CD4-positive, alpha-beta T cell (primary cell): ENCODE data around the gene PRRT3. TPM values are rescaled to one million over a fixed set of nuclear protein-coding genes. Genes with fewer than 3 reads are reported as not detected.

Experiments
- ATAC-seq: fragments of 200-7000 bp; cut with Tn5 transposase; one replicate; pipeline ENCODE4 v1.10.0; 2022; ENCODE audit warnings: mild to moderate bottlenecking; ENCODE audit not compliant: poor library complexity
- CTCF ChIA-PET: fragments of 350-600 bp; sonication (Branson Sonifier 250); formaldehyde crosslinking; loops from one replicate; lab custom pipeline; 2021; ENCODE audit warnings: antibody characterized with exemption, inconsistent platforms; lab: Charles Lee
- POLR2A ChIA-PET: fragments of 350-600 bp; sonication (Branson Sonifier 250); formaldehyde crosslinking; loops from one replicate; lab custom pipeline; 2021; ENCODE audit warnings: antibody characterized with exemption, inconsistent platforms; lab: Charles Lee
- DNase-seq, 14 experiments: peaks; one replicate each; pipeline ENCODE4 v3.0.0-alpha.2; 2013 to 2020; ENCODE audit warnings: mixed read lengths in 2 of 14
- H3K27ac ChIP-seq, 2 donors: one replicate each; pipeline versions ENCODE4 v1.5.1 to v1.7.0; 2013; ENCODE audit warnings: low read length in 2 of 2, low read depth in 1 of 2, mild to moderate bottlenecking in 1 of 2
- H3K27me3 ChIP-seq, 2 experiments: 1 replicate in 1 of 2; 2 replicates in 1 of 2; pipeline versions ENCODE4 v1.6.1 to v1.7.0; 2013; ENCODE audit warnings: low read length in 2 of 2, control low read depth in 1 of 2, mild to moderate bottlenecking in 1 of 2, moderate library complexity in 1 of 2; ENCODE audit not compliant: insufficient read depth in 2 of 2, control insufficient read depth in 1 of 2
- H3K36me3 ChIP-seq: one replicate; pipeline ENCODE4 v1.6.1; 2013; ENCODE audit warnings: low read length, control low read depth; ENCODE audit not compliant: insufficient read depth
- H3K4me1 ChIP-seq: one replicate; pipeline ENCODE4 v1.6.1; 2013; ENCODE audit warnings: low read length, control low read depth; ENCODE audit not compliant: insufficient read depth
- H3K4me3 ChIP-seq: one replicate; pipeline ENCODE4 v1.5.1; 2013; ENCODE audit warnings: mild to moderate bottlenecking, low read length, moderate library complexity
- H3K9me3 ChIP-seq, 2 experiments: 1 replicate in 1 of 2; 2 replicates in 1 of 2; pipeline versions ENCODE4 v1.6.1 to v1.7.0; 2013; ENCODE audit warnings: low read length in 2 of 2, mild to moderate bottlenecking in 2 of 2, control low read depth in 1 of 2, moderate library complexity in 1 of 2; ENCODE audit not compliant: control insufficient read depth in 1 of 2, insufficient read depth in 1 of 2
- H3K27ac Mint-ChIP-seq: one replicate; pipeline ENCODE4 v1.8.0; 2020; ENCODE audit warnings: mixed read lengths
- H3K27me3 Mint-ChIP-seq: one replicate; pipeline ENCODE4 v1.8.0; 2021; ENCODE audit warnings: mixed read lengths
- H3K36me3 Mint-ChIP-seq: one replicate; pipeline ENCODE4 v1.8.0; 2021; ENCODE audit warnings: low read depth, mixed read lengths
- H3K4me1 Mint-ChIP-seq: one replicate; pipeline ENCODE4 v1.8.0; 2021; ENCODE audit warnings: low read depth, mixed read lengths
- H3K4me3 Mint-ChIP-seq: one replicate; pipeline ENCODE4 v1.8.0; 2020; ENCODE audit warnings: mild to moderate bottlenecking, mixed read lengths
- H3K9me3 Mint-ChIP-seq: one replicate; pipeline ENCODE4 v1.8.0; 2020; ENCODE audit warnings: mixed read lengths
- CTCF ChIP-seq: fragments of 200-600 bp; IDR thresholded peaks from one replicate; pipeline ENCODE4 v1.8.0; 2022; ENCODE audit warnings: antibody characterized with exemption, mild to moderate bottlenecking
- intact Hi-C, 2 experiments: fragments of 100-400 bp; cut with DNase I in 1 of 2; cut with micrococcal nuclease in 1 of 2; formaldehyde crosslinking; loops; one replicate each; pipeline versions ENCODE4 v1.15.1 to v1.9.0; 2023 to 2025; cut with DNase I, micrococcal nuclease
- total RNA-seq, 174 experiments: library from RNA in 2 of 174; stranded (reverse) in 2 of 174; gene quantifications; one replicate each; pipeline ENCODE4 v1.2.3 and lab custom pipeline; 2021 to 2026

PRRT3 gene
- total RNA-seq, 2 experiments from 2014 or later = 6.3 to 8.3 TPM

DNA sequence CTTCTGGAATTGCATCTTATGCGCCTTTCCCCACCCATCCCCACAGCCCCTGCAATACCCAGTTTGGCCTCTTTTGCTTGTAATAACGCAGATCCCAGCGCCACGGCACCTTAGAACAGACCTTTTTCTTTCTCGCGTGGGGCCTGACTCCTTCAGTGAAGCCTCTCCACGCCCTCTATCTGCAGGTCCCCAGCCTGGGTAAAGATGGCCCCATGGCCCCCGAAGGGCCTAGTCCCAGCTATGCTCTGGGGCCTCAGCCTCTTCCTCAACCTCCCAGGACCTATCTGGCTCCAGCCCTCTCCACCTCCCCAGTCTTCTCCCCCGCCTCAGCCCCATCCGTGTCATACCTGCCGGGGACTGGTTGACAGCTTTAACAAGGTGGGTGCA, 18.0 kb downstream of the PRRT3 start:
- Histone ChIP-seq H3K27me3 (no peaks in the 10 kb centered on the region), H3K4me3 (peak overlapping the region; percentile 65), H3K9me3 (no peaks in the 10 kb centered on the region), H3K27ac (peak overlapping the region; percentile 90 to 91), H3K36me3 (peaks cover 27% of the 10 kb centered on the region), H3K4me1 (peaks cover 45% of the 10 kb centered on the region)
- DNase-seq (peak in 10 of 14 experiments; percentile 20 to 78 (median 34)), ATAC-seq (peak; percentile 24)
- peak overlapping the region; percentile 99 for H3K27ac Mint-ChIP-seq
- no peaks in the 10 kb centered on the region for H3K27me3 Mint-ChIP-seq
- TF ChIP-seq CTCF = no peak
- H3K4me3 Mint-ChIP-seq = peak overlapping the region; percentile 99
- peaks cover 37% of the 10 kb centered on the region for H3K36me3 Mint-ChIP-seq
- intact Hi-C loops = loop anchor here (2.0 to 10.0 kb wide), 7 partner anchors 53 to 537 kb away; partner anchors contain the start of genes EMC3 (in 1 of the 2), RPUSD3 (in 1 of the 2), SEC13 (in 1 of the 2) and SETD5 (in 1 of the 2)
- peaks cover 65% of the 10 kb centered on the region for H3K4me1 Mint-ChIP-seq
- ChIA-PET POLR2A (interaction anchor here (1.3 to 5.1 kb wide), 17 partner anchors 8 to 538 kb away, joined by 4 to 98 read pairs (median 18); partner anchors contain the start of genes EMC3, IL17RC, JAGN1 and MTMR14), CTCF (interaction anchor here (1.9 to 2.6 kb wide), 4 partner anchors 17 to 53 kb away, joined by 4 to 18 read pairs (median 13); partner anchors contain the start of genes EMC3, JAGN1 and PRRT3)
- no peaks in the 10 kb centered on the region for H3K9me3 Mint-ChIP-seq

- Histone ChIP-seq H3K9me3 (no peaks in the 10 kb centered on the region), H3K27me3 (no peaks in the 10 kb centered on the region), H3K4me3 (peak within 1 kb of the TSS; percentile 65), H3K4me1 (peaks cover 45% of the 10 kb centered on the region), H3K36me3 (peaks cover 27% of the 10 kb centered on the region), H3K27ac (peak within 1 kb of the TSS; percentile 90 to 91)
- H3K36me3 Mint-ChIP-seq = peaks cover 37% of the 10 kb centered on the region
- H3K27ac Mint-ChIP-seq = peak within 1 kb of the TSS; percentile 99
- CTCF ChIA-PET = interaction anchor here (0.7 to 3.3 kb wide), 24 partner anchors 9 to 571 kb away, joined by 3 to 20 read pairs (median 6); partner anchors contain the start of genes ARPC4, EMC3, FANCD2 and IL17RE
- peak within 1 kb of the TSS; percentile 99 for H3K4me3 Mint-ChIP-seq
- H3K27me3 Mint-ChIP-seq = no peaks in the 10 kb centered on the region
- no peaks in the 10 kb centered on the region for H3K9me3 Mint-ChIP-seq
- intact Hi-C loops = loop anchor here (2.0 to 10.0 kb wide), 12 partner anchors 19 to 536 kb away; partner anchors contain the start of genes EMC3 (in 2 of the 2), FANCD2 (in 2 of the 2), JAGN1 (in 2 of the 2) and BRK1 (in 1 of the 2)
- no peak for TF ChIP-seq CTCF
- DNase-seq (peak; percentile 94 to 99 (median 97)), ATAC-seq (peak; percentile 79)
- H3K4me1 Mint-ChIP-seq = peaks cover 65% of the 10 kb centered on the region
- POLR2A ChIA-PET = interaction anchor here (0.6 to 5.1 kb wide), 36 partner anchors 9 to 571 kb away, joined by 3 to 98 read pairs (median 10); partner anchors contain the start of genes ARPC4, BRK1, BRPF1 and EMC3
Measured at GRCh38 chr3:9933561-9934234, 18.5 kb downstream of the PRRT3 start, which contains the start of gene CRELD1. Gene CRELD1 (plus strand): TSS chr3:9933834. CDS start chr3:9934439, 605 bp downstream.

- no peaks in the 10 kb centered on the region for H3K9me3 ChIP-seq
Measured at GRCh38 chr3:9932843-9933560, 19.2 kb downstream of the PRRT3 start.

More at GRCh38 chr3:9932843-9933560, 19.2 kb downstream of the PRRT3 start:
- Mint-ChIP-seq H3K4me3 (peak overlapping the region; percentile 99), H3K36me3 (peaks cover 33% of the 10 kb centered on the region), H3K4me1 (peaks cover 65% of the 10 kb centered on the region), H3K27ac (peak overlapping the region; percentile 99), H3K27me3 (no peaks in the 10 kb centered on the region), H3K9me3 (no peaks in the 10 kb centered on the region)
- peaks cover 26% of the 10 kb centered on the region for H3K36me3 ChIP-seq
- ATAC-seq = peak; percentile 50
- ChIA-PET POLR2A (interaction anchor here (0.6 to 5.1 kb wide), 44 partner anchors 9 to 570 kb away, joined by 3 to 98 read pairs (median 7); partner anchors contain the start of genes ARPC4, BRK1, BRPF1 and EMC3), CTCF (interaction anchor here (0.5 to 3.3 kb wide), 39 partner anchors 10 to 570 kb away, joined by 3 to 20 read pairs (median 6); partner anchors contain the start of genes ARPC4, EMC3, FANCD2 and IL17RE)
- peak; percentile 87 for TF ChIP-seq CTCF
- H3K27me3 ChIP-seq = no peaks in the 10 kb centered on the region
- H3K4me3 ChIP-seq = peak overlapping the region; percentile 65
- intact Hi-C loops = loop anchor here (1.0 to 10.0 kb wide), 13 partner anchors 13 to 536 kb away; partner anchors contain the start of genes FANCD2 (in 2 of the 2), JAGN1 (in 2 of the 2), BRK1 (in 1 of the 2) and EMC3 (in 1 of the 2)
- H3K4me1 ChIP-seq = peaks cover 45% of the 10 kb centered on the region
- peak overlapping the region; percentile 90 to 91 for H3K27ac ChIP-seq
- peak; percentile 78 to 94 (median 85) for DNase-seq
